HG02870 (cell line): Measurements from ENCODE around the gene VARS1.
"Not testable (repeated sequence)": the region's sequence is repeated elsewhere in the genome, so short reads cannot be mapped to it uniquely, and the experiment has no call there.

Source experiments
- ATAC-seq: cut with Tn5 transposase; IDR thresholded peaks from one replicate; pipeline ENCODE4 v1.9.1; 2021; ENCODE audit warnings: mild to moderate bottlenecking, moderate library complexity; ENCODE audit not compliant: unreplicated experiment

The VARS1 gene

DNA sequence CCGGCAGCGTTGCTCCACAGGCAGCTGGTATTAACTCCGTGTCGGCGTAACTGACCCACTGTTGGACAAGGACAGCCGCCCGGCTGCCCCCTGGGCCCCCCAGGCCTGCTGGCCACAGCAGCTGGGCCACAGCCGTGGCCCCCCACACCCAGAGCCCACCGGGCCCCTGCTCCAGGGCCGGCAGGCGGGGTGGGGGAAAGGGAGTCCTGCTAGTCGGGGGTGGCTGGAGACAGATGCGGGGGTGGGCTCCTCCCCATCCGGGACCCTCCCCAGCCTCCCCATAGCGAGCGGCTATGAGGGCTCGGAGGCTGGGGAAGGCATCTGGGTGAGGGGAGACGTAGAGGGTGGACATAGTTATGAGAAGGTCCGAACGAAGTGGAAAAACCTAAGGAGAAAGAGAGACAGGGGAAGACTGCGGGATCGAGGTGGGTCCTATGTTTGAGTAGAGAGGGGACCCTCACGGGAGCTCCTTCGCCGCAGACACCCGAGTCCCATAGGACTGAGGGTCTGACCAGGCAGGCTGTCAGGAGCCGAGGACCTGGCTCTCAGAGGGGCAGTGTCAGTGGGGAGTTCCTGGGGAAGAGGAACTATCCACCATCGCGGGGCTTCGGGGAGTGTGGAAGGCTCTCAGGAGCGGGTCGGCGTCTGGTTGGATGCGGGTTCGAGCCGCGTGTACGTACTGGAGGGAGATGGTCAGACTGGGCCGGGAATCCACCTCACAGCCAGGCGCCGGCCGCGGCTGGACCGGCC is 511 bp downstream of the VARS1 start:
- ATAC-seq: peak; percentile 16

DNA sequence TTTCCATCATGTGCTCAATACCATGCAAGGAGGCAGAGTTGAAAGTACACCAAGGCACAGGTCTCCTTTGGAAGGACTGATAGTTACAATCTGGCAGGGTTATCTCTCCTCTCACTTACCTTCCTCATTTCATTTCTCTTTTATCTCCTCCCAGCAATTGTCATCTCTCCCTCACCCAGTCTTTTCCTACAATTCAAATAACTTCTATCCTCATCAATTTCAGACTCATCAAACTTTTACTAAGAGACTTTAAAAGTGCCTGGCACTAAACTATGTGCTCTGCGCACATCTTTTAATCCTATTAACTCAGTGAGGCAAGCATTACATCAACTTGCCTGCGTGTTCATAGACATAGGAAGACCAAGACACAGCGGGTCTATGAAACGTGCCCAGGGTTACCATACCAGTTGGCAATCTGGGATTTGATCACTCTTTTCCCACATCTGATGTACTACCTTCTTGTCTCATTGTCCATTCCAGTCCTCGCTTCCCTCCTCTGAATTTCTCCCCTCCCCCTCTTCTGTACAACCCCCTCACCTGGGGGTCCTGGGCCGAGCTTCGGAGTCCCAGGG is 1.2 kb downstream of the VARS1 start:
- no peak for ATAC-seq

DNA sequence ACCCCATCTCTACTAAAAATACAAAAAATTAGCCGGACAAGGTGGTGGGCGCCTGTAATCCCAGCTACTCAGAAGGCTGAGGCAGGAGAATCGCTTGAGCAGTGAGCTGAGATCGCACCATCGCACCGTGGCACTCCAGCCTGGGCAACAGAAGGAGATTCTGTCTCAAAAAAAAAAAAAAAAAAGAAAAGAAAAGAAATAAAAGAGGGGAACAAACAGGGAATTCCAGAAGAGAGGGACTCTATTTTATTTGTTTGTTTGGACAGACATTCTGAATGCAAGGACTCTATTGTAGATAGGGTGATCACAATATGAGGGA is 1.7 kb downstream of the VARS1 start:
- not testable (repeated sequence) for ATAC-seq

DNA sequence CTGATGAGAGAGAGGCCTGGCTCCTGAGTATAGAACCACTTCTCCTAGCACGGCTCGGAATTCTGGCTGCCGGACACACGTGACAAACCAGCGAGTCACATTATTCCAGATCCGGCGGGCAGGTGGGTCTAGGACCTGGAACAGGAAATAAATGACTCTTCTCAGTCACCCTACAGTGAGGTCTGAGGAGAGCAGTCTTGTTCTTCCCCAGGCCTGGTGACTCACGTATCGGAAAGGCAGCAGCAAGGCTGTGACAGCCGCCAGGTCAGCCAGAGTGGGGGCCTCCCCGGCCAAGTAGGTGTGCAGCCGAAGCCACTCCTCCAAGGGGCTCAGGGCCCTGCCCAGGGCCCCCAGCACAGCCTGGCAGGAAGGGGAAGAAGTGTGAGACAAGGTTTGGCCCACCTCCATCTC is 2.8 kb downstream of the VARS1 start:
- ATAC-seq: no peak

DNA sequence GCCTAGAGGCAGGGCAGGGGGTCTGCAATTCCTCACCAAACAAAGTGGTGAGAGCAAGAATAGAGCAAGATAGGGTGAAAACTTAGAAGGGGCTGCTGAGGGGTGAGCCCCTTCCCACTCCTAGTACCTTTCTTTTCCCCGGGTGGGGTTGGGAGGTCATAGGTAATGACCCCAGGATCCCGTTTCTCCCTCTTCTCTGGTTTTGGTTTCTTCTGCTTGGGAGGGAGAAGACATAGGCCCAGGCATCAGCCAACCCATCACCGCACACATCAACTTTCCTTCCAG is 3.5 kb downstream of the VARS1 start:
- ATAC-seq: no peak

DNA sequence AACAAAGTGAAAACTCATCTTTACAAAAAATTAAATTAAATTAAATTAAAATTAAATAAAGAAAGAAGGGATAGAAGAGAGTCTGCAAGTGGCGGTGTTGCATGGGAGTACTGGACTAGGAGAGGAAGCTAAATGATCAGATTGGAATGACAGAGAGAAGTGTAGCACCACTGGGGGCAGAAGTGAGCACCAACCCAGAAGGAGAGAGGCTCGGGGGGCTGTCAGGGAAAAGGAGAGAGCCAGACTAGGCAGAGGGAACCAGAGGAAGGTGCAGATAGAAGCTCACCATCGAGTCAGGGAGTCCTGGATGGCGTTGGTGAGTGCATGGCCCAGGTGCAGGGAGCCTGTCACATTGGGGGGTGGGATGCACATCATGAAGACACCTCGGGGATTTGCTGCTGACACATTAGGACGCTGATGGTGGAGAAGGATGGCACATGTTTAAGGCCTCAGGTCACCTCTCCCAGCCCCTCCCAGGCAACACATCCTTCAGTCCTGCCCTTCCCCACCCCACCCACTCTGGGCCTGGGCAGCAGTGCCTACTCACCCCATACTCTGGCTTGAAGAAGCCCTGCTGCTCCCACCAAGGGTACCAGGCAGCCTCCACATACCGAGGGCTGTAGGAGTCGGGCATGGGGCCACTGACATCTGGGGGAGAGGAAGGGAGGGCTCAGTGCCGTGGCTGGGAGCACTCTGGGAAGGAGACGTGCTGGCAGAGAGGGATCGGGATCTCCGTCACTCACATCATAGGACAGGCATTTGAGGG is 4.0 kb downstream of the VARS1 start:
- no peak for ATAC-seq

DNA sequence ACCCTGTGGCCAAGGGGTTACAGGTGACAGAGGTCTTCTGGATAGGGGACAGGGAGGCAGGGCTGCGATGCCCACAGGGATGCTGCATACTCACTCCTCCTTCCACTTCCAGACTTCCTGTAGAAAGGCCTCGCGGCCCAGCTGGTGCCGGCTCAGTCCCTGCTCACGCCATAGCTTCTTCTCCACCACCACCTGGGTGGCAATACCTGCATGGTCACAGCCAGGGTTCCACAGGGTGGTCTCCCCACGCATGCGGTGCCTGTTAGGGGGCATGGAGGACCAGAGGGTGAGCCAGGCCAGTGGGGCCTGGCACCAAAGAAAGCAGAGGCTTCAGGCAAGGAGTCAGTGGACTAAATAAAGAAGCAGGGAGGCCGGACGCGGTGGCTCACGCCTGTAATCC is 10.1 kb downstream of the VARS1 start:
- ATAC-seq: no peak

DNA sequence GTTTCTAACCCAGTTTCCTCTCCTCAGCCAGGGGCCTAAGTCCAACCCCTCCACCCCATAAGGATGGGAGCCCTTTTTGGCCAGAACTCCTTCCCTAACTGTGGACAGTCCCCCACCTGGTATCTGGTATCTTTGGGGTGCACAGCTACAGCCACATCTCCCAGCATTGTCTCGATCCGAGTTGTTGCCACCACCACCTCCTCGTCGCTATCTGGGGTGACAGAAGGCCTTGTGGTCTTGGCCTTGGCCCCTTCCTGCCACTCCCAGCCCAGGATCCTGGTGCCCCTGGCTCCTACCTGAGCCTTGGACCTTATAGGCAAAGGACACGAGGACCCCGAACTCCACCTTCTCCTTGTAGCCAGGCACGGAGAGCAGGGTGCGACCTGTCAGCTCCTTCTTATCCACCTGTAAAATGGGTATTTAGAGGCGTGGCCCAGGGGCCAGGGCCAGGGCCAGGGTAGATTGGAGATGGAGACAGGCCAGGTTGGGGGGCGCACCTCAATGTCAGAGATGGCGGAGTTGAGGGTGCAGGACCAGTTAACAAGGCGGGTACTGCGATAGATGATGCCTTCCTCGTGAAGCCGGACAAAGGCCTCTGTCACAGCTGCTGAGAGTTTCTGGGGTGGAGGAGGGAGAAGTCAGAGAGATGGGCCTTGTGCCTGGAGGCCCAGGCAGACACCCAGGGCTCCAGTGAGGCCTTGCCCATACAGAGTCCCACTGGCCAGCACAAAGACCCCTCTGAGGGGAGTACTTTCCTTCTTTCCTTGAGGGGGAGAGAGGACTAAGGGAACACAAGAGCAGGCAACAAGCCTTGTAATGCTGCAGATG is 11.2 kb downstream of the VARS1 start:
- ATAC-seq: no peak

DNA sequence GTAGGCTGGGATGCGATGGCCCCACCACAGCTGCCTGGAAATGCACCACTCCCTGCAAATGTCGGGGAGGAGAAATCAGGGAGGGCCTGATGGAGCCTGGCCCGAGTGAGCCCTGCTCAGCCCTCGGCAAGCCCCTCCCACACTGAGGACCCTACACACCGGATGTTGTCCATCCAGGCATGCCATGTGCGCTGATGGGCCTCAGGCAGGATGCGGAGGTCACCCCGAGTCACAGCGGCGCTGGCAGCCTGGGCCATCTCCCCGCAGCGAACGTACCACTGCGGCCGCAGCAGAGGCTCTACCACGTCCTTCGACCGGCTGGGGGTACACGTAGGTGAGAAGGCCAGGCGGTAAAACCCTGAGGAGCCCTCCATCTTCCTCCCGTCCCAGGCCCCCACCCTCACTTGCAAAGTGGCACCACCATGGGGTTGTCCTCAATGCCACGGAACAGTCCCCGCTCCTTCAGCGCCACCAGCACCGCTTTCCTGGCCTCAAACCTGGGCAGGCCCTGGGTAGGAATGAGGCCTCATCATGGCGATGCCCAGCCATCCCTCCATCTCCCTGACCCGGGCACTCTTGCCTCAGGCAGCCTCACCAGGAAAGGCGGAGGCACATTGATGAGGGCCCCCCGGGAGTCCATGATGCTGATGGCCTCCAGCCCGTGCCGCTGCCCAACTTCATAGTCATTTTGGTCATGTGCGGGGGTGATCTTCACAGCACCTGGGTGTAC is 13.3 kb downstream of the VARS1 start:
- no peak for ATAC-seq

DNA sequence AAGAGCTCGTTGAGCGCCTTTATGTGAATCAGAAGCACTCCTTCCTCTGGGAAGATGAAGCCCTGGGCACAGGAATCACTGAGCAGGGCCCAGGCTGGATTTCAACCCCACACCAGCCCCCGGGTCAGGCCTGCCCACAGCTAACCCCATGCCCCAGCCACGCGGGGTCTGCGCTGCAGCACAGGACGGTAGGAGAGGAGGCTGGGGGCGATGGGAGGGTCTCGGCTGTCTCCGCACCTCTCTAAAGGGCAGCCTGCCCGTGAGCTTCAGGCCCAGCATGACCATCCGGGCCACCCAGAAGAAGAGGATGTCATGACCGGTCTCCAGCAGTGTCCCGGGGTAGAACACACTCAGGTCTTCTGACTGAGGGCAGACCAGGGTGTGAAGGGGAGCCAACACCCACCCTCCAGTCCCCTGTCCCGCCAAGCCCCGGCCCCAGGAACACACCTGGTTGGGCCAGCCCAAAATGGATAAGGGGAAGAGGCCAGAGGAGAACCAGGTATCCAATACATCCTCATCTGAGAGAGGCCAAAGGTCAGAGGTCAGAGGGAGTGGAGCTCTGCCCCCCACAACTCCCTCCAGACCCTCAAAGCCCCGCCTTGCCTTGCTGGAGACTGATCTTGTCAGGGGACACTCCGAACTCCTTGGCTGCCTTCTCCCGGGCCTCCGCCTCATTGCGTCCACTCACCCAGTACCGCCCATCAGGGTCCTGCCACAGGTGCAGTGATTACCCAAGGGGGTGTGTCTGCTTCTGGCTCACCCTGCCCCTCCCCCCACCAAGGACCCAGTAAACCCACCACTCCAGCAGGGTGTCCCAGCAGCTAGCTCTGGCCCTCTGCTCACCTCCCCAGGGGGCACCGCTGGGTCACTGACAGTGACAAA is 14.1 kb downstream of the VARS1 start:
- no peak for ATAC-seq

DNA sequence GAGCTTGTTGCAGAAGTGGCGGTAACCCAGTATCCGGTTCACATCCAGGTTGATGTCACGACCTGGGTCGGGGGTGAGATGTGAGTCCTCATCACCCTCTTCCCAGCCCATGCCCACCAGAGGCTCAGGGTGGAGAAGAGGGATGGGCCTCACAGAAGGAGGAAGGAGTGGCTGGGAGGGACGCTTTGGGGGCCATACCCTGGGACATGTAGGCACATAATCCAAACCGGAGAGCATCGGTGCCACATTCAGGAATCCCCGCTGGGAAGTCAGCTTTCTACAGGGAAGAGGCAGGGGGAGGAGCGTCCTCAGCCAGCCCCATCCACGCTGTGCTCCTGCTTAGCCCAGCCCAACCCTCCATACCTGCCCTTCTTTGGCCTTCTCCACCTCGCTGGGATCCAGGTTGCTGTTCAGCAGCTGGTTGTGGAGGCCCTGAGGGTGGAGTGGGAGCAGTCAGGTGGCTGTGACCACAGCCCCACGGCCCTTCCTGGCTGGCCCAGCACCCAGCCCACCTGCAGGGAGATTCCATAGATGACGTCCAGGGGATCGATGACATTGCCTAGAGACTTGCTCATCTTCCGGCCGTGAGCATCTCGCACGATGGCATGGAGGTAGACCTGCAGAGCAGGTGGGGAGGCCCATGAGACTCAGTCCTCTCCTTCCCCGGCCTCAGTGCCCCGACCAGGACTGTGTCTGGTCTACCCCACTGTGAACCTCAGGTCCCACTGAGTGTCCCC is 14.9 kb downstream of the VARS1 start:
- no peak for ATAC-seq

DNA sequence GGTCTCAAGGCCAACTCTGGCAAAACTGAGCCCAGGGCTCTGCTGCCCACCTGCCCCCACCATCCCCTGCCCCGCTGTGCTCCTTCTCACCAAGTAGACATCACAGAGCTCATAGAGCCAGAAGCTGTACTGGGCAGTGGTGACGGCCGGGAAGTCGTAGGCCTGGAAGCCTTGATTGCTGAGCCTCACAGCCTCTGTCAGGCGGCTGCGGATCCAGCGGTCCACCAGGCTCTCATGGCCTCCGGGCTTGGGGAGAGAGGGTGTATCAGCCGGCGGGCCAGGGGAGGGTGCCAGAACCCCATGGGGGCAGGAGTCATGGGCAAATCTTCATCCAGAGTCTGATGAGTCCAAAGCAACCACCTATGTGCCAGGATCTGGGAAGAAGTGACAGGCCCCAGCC is 15.6 kb downstream of the VARS1 start:
- ATAC-seq: no peak

DNA sequence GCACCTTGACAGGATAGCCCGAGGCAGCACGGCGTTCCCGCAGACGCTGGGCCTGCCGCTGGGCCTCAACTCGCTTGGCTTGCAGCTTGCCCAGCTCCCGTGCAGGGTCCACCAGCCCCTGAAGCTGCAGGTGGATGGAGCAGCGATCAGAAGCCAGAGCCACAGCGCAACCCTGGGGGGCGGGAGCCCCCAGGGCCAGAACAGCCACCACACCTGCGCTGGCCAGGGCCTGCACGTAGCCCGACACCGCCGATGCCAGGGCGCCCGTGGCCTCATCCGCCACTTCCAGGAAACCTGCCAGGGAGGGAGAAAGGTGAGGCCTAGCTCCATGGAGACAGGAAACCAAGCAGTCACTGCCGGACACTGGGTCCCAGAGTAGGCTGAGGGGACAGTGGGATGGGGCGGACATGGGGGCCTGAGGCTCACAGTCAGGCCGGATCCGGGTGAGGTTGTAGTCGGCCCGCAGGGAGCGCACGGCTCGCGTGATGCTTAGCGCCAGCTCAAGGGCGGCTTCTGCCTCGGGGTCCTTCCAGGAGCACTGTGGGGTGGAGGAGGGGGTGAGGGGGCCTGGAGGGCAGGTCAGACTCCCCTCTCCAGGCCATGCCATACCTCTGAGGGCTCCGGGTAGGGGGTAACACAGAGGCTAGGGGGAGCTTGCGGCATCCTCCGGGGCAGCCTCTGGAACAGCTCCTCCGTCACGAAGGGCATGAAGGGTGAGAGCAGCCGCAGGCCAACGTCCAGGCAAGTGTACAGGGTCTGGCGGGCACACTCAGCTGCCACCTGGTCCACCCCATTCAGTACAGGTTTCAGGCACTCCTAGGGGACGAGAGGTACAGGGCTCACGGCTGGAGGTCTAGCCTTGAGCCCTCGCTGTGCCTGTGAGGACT is 16.3 kb downstream of the VARS1 start:
- no peak for ATAC-seq

DNA sequence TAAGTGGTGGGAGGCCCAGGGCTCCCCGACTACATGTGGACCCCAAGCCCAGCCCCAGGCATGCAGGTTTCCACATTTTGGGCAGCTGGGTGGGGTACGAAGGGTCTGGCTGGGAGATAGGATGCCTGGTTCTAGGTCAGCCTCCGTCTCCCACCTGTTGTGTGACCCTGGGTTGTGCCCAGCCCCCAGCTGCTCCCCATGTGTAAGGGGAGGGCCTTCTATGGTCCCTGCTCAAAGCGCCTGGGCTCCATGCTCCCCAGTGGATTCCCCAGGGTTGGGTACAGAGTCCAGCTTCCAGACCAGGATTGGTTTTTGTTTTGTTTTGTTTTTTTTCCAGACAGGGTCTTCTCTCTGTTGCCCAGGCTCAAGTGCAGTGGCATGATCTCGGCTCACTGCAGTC is 17.4 kb downstream of the VARS1 start:
- ATAC-seq: no peak

DNA sequence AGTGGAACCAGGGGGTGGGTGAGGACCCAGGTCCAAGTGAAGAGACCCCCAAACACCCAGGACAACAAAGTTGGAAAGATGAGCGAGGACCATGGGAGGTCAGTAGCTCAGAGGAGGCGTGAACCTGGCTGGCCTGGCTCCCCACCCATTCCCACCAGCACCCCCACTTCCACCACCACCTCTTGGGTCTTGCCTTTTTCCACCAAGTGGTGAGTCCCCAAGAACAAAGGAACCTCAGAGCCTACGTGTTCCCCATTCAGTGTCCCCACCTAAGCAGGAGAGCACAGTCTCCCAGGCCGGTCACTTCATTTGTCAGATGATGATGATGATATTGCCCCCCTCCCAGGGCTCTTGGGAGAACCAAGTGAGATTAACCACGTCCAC is 17.9 kb downstream of the VARS1 start:
- ATAC-seq: no peak

DNA sequence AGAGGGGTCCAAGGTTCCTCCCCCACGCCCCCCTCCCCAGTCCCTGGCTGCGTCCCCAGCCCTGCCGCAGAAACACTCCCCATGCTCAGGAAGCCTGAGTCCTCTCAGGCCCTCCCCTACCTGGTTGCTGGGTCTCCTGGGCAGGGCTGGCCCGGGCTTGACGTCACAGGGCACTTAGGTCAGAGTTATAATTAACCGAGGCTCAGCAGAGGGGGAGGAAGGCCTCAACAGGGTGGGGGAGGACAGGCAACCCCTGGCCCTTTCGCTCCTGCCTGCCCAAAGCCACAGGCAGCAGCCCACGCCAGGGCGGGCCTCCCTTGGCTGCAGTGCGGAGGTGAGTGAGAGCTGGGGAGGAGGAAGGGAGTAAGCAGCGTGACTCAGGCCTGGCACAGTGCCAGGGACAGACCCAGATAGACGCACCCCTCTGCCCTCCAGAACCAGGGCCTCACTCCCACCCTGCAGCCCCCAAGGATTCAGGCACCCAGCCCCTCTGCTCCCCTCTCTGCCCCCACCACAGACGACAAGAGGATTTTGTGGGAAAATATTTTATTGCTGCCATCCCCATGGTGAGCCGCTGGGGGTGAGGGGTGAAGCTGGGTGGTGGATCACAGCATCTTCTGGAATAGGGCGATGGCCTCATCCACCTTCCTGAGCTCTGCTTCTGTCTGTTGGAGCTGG is 18.4 kb downstream of the VARS1 start, which contains the start of gene VWA7:
VWA7 (minus strand) TSS at position 340 of the 678 bp plus-strand sequence. CDS start 549 bp downstream, outside the sequence.
- peak; percentile 63 for ATAC-seq

DNA sequence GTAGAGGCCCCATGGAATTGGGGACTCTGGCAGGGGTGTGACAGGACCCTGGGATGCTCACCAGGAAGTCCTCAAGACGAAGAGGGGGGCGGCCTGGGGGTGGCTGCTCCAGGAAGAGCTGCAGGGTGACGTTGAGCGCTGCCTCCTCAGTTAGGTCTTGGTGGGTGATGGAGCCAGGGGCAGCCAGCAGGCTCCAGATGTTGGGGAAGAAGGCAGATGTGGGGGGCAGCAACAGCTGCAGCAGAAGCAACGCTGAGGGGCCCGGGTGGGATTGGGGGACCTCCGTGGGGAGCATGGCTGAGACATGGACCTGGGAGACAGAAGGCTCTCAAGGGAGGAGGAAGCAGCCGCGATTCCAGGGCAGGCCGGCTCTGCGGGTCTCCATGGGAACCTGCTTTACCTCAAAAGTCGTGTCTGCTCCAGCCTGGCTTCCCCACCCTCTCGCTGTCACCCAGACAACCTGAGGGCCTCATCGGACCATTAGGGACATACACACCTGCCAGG is 19.0 kb downstream of the VARS1 start:
- ATAC-seq: no peak
